Keratinocyte (primary cell): ENCODE results near the gene MED31. TPM values are rescaled to one million over a fixed set of nuclear protein-coding genes. Genes with fewer than 3 reads are reported as not detected.

Experiments used
- DNase-seq: peaks from one replicate; pipeline ENCODE4 v3.0.0-alpha.2; 2011; ENCODE audit warnings: low read depth, missing footprints, low spot score
- FAIRE-seq: peaks from 2 replicates; lab custom pipeline; 2011; peaks lifted over from hg19 to GRCh38; lab: Jason Lieb, UNC
- H2AFZ ChIP-seq: 2 replicates; pipeline ENCODE4 v1.6.0; 2012; ENCODE audit warnings: low read length, control low read depth, inconsistent platforms; ENCODE audit not compliant: control insufficient read depth
- H3K27ac ChIP-seq: 2 replicates; pipeline ENCODE4 v1.5.1; 2011; ENCODE audit warnings: low read length; ENCODE audit not compliant: control insufficient read depth, insufficient read depth
- H3K27me3 ChIP-seq: 3 replicates; pipeline ENCODE4 v1.6.0; 2011; ENCODE audit warnings: low read length; ENCODE audit not compliant: control insufficient read depth, insufficient read depth; ENCODE audit errors: extremely low read depth
- H3K36me3 ChIP-seq, 2 experiments: 2 replicates in 1 of 2; 3 replicates in 1 of 2; pipeline ENCODE4 v1.5.1; 2011; ENCODE audit warnings: low read length in 2 of 2, mild to moderate bottlenecking in 1 of 2; ENCODE audit not compliant: control insufficient read depth in 2 of 2, insufficient read depth in 2 of 2; ENCODE audit errors: extremely low read depth in 1 of 2
- H3K4me1 ChIP-seq: 3 replicates; pipeline ENCODE4 v1.5.1; 2011; ENCODE audit warnings: low read length; ENCODE audit not compliant: control insufficient read depth, insufficient read depth; ENCODE audit errors: extremely low read depth
- H3K4me2 ChIP-seq: 3 replicates; pipeline ENCODE4 v1.6.0; 2011; ENCODE audit warnings: low read depth, low read length; ENCODE audit not compliant: control insufficient read depth, insufficient read depth; ENCODE audit errors: extremely low read depth
- H3K4me3 ChIP-seq, 3 experiments: fragments of 200-600 bp in 1 of 3; sonication (generic) in 1 of 3; 2 replicates in 2 of 3; 3 replicates in 1 of 3; pipeline ENCODE4 v1.5.1; 2011 to 2016; ENCODE audit warnings: low read length in 3 of 3, mild to moderate bottlenecking in 3 of 3, control low read depth in 2 of 3, inconsistent platforms in 1 of 3, low read depth in 1 of 3, mixed read lengths in 1 of 3, mixed run types in 1 of 3, moderate library complexity in 1 of 3; ENCODE audit not compliant: control insufficient read depth in 2 of 3, insufficient read depth in 2 of 3; ENCODE audit errors: extremely low read depth in 1 of 3
- H3K79me2 ChIP-seq: 2 replicates; pipeline ENCODE4 v1.6.0; 2012; ENCODE audit warnings: low read length; ENCODE audit not compliant: control insufficient read depth, insufficient read depth
- H3K9ac ChIP-seq: 3 replicates; pipeline ENCODE4 v1.6.0; 2011; ENCODE audit warnings: low read length; ENCODE audit not compliant: control insufficient read depth, insufficient read depth; ENCODE audit errors: extremely low read depth
- H3K9me1 ChIP-seq: 3 replicates; pipeline ENCODE4 v1.6.0; 2011; ENCODE audit warnings: low read length; ENCODE audit not compliant: control insufficient read depth, insufficient read depth; ENCODE audit errors: extremely low read depth
- H3K9me3 ChIP-seq: 2 replicates; pipeline ENCODE4 v1.5.1; 2012; ENCODE audit warnings: low read depth, low read length; ENCODE audit not compliant: control insufficient read depth
- H4K20me1 ChIP-seq: 3 replicates; pipeline ENCODE4 v1.6.0; 2011; ENCODE audit warnings: low read length; ENCODE audit not compliant: control insufficient read depth, insufficient read depth; ENCODE audit errors: extremely low read depth
- EZH2 ChIP-seq: IDR thresholded peaks from one replicate; pipeline ENCODE4 v1.6.1; 2012; ENCODE audit warnings: inconsistent platforms, mild to moderate bottlenecking, low read length, moderate library complexity
- dilution Hi-C: fragments of 300-500 bp; cut with MboI; formaldehyde crosslinking; loops from one replicate; pipeline ENCODE4 v1.7.0; 2020; ENCODE audit warnings: low sequenced_read_pairs; ENCODE audit not compliant: extremely low pct_ligation_motif_present
- polyA plus RNA-seq, 5 experiments: library from polyadenylated mRNA; depleted of rRNA in 3 of 5; stranded (reverse) in 3 of 5; stranded (forward) in 1 of 5; unstranded in 1 of 5; fragments of >200 nt; gene quantifications; 1 replicate in 1 of 5; 2 replicates in 3 of 5; 3 replicates in 1 of 5; pipeline versions ENCODE4 v1.2.1 to v1.2.3, GENCODE V29; 2011 to 2012; ENCODE audit warnings: missing spikeins in 2 of 5, low read depth in 1 of 5, low replicate concordance in 1 of 5
- TF ChIP-seq, protein P1 (sequence below), 3 experiments: IDR thresholded peaks in 1 of 3; conservative IDR thresholded peaks in 1 of 3; optimal IDR thresholded peaks in 1 of 3; 2 replicates in 2 of 3; 3 replicates in 1 of 3; pipeline versions ENCODE3 to v1.5.1; 2011; ENCODE audit warnings: low read length in 3 of 3, mild to moderate bottlenecking in 3 of 3, moderate library complexity in 2 of 3, control low read depth in 1 of 3, inconsistent platforms in 1 of 3; ENCODE audit not compliant: insufficient read depth in 2 of 3; ENCODE audit errors: extremely low read depth in 1 of 3

Gene MED31
- polyA plus RNA-seq, 1 donor (not counting 4 experiments of a cell fraction or from before 2014, with no cell fraction given), result 49.0 TPM

GRCh38 chr17:6610011-6610410 is 41.4 kb downstream of the MED31 start:
- Histone ChIP-seq H2AFZ (no peak overlapping the region), H3K4me3 (no peak overlapping the region), H3K27ac (no peak overlapping the region), H4K20me1 (no peaks in the 10 kb centered on the region), H3K4me1 (peaks cover 10% of the 10 kb centered on the region), H3K4me2 (no peak overlapping the region), H3K9me1 (no peaks in the 10 kb centered on the region), H3K9me3 (no peaks in the 10 kb centered on the region), H3K79me2 (peaks cover 2% of the 10 kb centered on the region), H3K27me3 (no peaks in the 10 kb centered on the region), H3K36me3 (peaks cover 4 to 35% of the 10 kb centered on the region in 2 experiments), H3K9ac (no peak overlapping the region)
- TF ChIP-seq EZH2, result no peak
- TF ChIP-seq, protein P1, sequence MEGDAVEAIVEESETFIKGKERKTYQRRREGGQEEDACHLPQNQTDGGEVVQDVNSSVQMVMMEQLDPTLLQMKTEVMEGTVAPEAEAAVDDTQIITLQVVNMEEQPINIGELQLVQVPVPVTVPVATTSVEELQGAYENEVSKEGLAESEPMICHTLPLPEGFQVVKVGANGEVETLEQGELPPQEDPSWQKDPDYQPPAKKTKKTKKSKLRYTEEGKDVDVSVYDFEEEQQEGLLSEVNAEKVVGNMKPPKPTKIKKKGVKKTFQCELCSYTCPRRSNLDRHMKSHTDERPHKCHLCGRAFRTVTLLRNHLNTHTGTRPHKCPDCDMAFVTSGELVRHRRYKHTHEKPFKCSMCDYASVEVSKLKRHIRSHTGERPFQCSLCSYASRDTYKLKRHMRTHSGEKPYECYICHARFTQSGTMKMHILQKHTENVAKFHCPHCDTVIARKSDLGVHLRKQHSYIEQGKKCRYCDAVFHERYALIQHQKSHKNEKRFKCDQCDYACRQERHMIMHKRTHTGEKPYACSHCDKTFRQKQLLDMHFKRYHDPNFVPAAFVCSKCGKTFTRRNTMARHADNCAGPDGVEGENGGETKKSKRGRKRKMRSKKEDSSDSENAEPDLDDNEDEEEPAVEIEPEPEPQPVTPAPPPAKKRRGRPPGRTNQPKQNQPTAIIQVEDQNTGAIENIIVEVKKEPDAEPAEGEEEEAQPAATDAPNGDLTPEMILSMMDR (optimal IDR thresholded peaks at IDR 0.05 in 1 of 3, IDR thresholded peaks at IDR 0.05 in 1 of 3, conservative IDR thresholded peaks at IDR 0.05 in 1 of 3; ENCODE audit: extremely low read depth in 1 of 3, insufficient read depth in 2 of 3, low read length in 3 of 3), result no peak
- no peak for FAIRE-seq
- dilution Hi-C loops, result no loop called here
- DNase-seq, result no peak

- H3K27ac ChIP-seq, result no peak overlapping the region
- peaks cover 9 to 45% of the 10 kb centered on the region in 2 experiments for H3K36me3 ChIP-seq
- H3K4me3 ChIP-seq, result no peak overlapping the region
- no peaks in the 10 kb centered on the region for H3K79me2 ChIP-seq
- no peaks in the 10 kb centered on the region for H3K9me1 ChIP-seq
- dilution Hi-C loops, result no loop called here
- no peak overlapping the region for H2AFZ ChIP-seq
- H3K27me3 ChIP-seq, result no peaks in the 10 kb centered on the region
- no peak overlapping the region for H3K4me2 ChIP-seq
- TF ChIP-seq EZH2, result no peak
- TF ChIP-seq, protein P1 (optimal IDR thresholded peaks at IDR 0.05 in 1 of 3, IDR thresholded peaks at IDR 0.05 in 1 of 3, conservative IDR thresholded peaks at IDR 0.05 in 1 of 3; ENCODE audit: extremely low read depth in 1 of 3, insufficient read depth in 2 of 3, low read length in 3 of 3), result no peak
- no peaks in the 10 kb centered on the region for H4K20me1 ChIP-seq
- no peak overlapping the region for H3K9ac ChIP-seq
- H3K4me1 ChIP-seq, result peaks cover 10% of the 10 kb centered on the region
- DNase-seq (peak; percentile 15), FAIRE-seq (peak; percentile 94)
- H3K9me3 ChIP-seq, result no peaks in the 10 kb centered on the region
Observed at GRCh38 chr17:6608321-6608720, 43.1 kb downstream of the MED31 start.
